IMR-90 (cell line): Measurements from ENCODE around the gene PRPSAP1. TPM values are rescaled to one million over a fixed set of nuclear protein-coding genes. Genes with fewer than 3 reads are reported as not detected.

Source experiments
- ATAC-seq: fragments of 200-7000 bp; cut with Tn5 transposase; 2 replicates; pipeline ENCODE4 v1.9.1; 2020; ENCODE audit warnings: low read depth, mild to moderate bottlenecking, moderate library complexity
- BruUV-seq: library from RNA; stranded (reverse); fragments of 400-500 nt; replicated peaks from 2 replicates; lab custom pipeline; 2021; lab: Mats Ljungman, UMichigan
- CTCF ChIA-PET: fragments of 300-600 bp; formaldehyde crosslinking; extraction: SDS; loops from one replicate; lab custom pipeline; 2021; ENCODE audit warnings: antibody characterized with exemption; lab: Yijun Ruan, JAX
- POLR2A ChIA-PET: fragments of 300-600 bp; sonication (Branson Sonifier 250); formaldehyde crosslinking; loops from one replicate; lab custom pipeline; 2022; ENCODE audit warnings: antibody characterized with exemption; ENCODE audit not compliant: unreplicated experiment; lab: Charles Lee
- DNase-seq: peaks from one replicate; pipeline ENCODE4 v3.0.0; 2013
- H2AFZ ChIP-seq: replicated peaks from 2 replicates; pipeline ENCODE3; 2013; ENCODE audit warnings: low read length, mild to moderate bottlenecking; ENCODE audit not compliant: poor library complexity
- H2AK5ac ChIP-seq: 2 replicates; pipeline ENCODE4 v1.6.1; 2013; ENCODE audit warnings: low read depth, low read length, inconsistent platforms
- H2AK9ac ChIP-seq: replicated peaks from 2 replicates; pipeline ENCODE3; 2013; ENCODE audit warnings: mild to moderate bottlenecking, low read depth, low read length, moderate library complexity; ENCODE audit not compliant: poor library complexity
- H2BK120ac ChIP-seq: 2 replicates; pipeline ENCODE4 v1.6.1; 2013; ENCODE audit warnings: low read depth, low read length, inconsistent platforms
- H2BK15ac ChIP-seq: 3 replicates; pipeline ENCODE4 v1.6.1; 2013; ENCODE audit warnings: low read depth, low read length, inconsistent platforms
- H2BK20ac ChIP-seq: 2 replicates; pipeline ENCODE4 v1.6.1; 2013; ENCODE audit warnings: low read depth, mild to moderate bottlenecking, inconsistent platforms, low read length, moderate library complexity
- H2BK5ac ChIP-seq: 2 replicates; pipeline ENCODE4 v1.6.1; 2013; ENCODE audit warnings: mild to moderate bottlenecking, low read depth, low read length, inconsistent platforms; ENCODE audit not compliant: poor library complexity, severe bottlenecking
- H3K14ac ChIP-seq: replicated peaks from 2 replicates; pipeline ENCODE4 v1.6.1; 2013; ENCODE audit warnings: low read depth, low read length, inconsistent platforms
- H3K18ac ChIP-seq: 2 replicates; pipeline ENCODE4 v1.6.1; 2013; ENCODE audit warnings: low read depth, low read length, control low read depth
- H3K23ac ChIP-seq: 2 replicates; pipeline ENCODE4 v1.6.1; 2013; ENCODE audit warnings: low read depth, low read length, inconsistent platforms
- H3K27ac ChIP-seq: 2 replicates; pipeline ENCODE4 v1.5.1; 2013; ENCODE audit warnings: mild to moderate bottlenecking, control low read depth, low read length; ENCODE audit not compliant: insufficient read depth
- H3K27me3 ChIP-seq: 2 replicates; pipeline ENCODE4 v1.6.1; 2013; ENCODE audit warnings: low read length; ENCODE audit not compliant: control insufficient read depth, insufficient read depth
- H3K36me3 ChIP-seq: 2 replicates; pipeline ENCODE4 v1.6.1; 2013; ENCODE audit warnings: low read length, mixed read lengths; ENCODE audit not compliant: control insufficient read depth, insufficient read depth
- H3K4ac ChIP-seq: 2 replicates; pipeline ENCODE4 v1.6.1; 2013; ENCODE audit warnings: low read depth, low read length, inconsistent platforms
- H3K4me1 ChIP-seq: 2 replicates; pipeline ENCODE4 v1.6.1; 2013; ENCODE audit warnings: low read length, mixed read lengths; ENCODE audit not compliant: control insufficient read depth, insufficient read depth
- H3K4me2 ChIP-seq: 2 replicates; pipeline ENCODE4 v1.6.1; 2013; ENCODE audit warnings: low read depth, mild to moderate bottlenecking, control low read depth, low read length, moderate library complexity
- H3K4me3 ChIP-seq: 2 replicates; pipeline ENCODE4 v1.5.1; 2013; ENCODE audit warnings: low read depth, mild to moderate bottlenecking, control low read depth, low read length, moderate library complexity; ENCODE audit not compliant: insufficient read depth
- H3K56ac ChIP-seq: 2 replicates; pipeline ENCODE4 v1.6.1; 2013; ENCODE audit warnings: low read length, inconsistent platforms; ENCODE audit not compliant: insufficient read depth; ENCODE audit errors: extremely low read depth
- H3K79me1 ChIP-seq, 2 experiments: 2 replicates each; pipeline ENCODE4 v1.6.1; 2013; ENCODE audit warnings: low read length in 2 of 2, inconsistent platforms in 1 of 2, low read depth in 1 of 2
- H3K9ac ChIP-seq: 2 replicates; pipeline ENCODE4 v1.6.1; 2013; ENCODE audit warnings: low read depth, low read length, control low read depth
- H3K9me1 ChIP-seq: 2 replicates; pipeline ENCODE4 v1.6.1; 2013; ENCODE audit warnings: low read length, inconsistent platforms; ENCODE audit not compliant: insufficient read depth
- H3K9me3 ChIP-seq: 2 replicates; pipeline ENCODE4 v1.6.1; 2013; ENCODE audit warnings: low read length; ENCODE audit not compliant: control insufficient read depth, insufficient read depth
- H4K20me1 ChIP-seq: 2 replicates; pipeline ENCODE4 v1.6.1; 2013; ENCODE audit warnings: low read length, inconsistent platforms; ENCODE audit not compliant: insufficient read depth
- H4K5ac ChIP-seq: 2 replicates; pipeline ENCODE4 v1.6.1; 2013; ENCODE audit warnings: mild to moderate bottlenecking, low read depth, low read length, control low read depth
- H4K8ac ChIP-seq, 2 experiments: 2 replicates each; pipeline ENCODE4 v1.6.1; 2013; ENCODE audit warnings: low read depth in 2 of 2, low read length in 2 of 2, control low read depth in 1 of 2, inconsistent platforms in 1 of 2
- H4K91ac ChIP-seq: 2 replicates; pipeline ENCODE4 v1.6.1; 2013; ENCODE audit warnings: low read depth, low read length, inconsistent platforms; ENCODE audit not compliant: insufficient read depth
- BHLHE40 ChIP-seq: fragments of 150-350 bp; IDR thresholded peaks from 2 replicates; pipeline ENCODE4 v1.6.1; 2016; ENCODE audit warnings: mild to moderate bottlenecking, low read depth, low read length
- CHD1 ChIP-seq: IDR thresholded peaks from 2 replicates; pipeline ENCODE4 v1.6.1; 2012; ENCODE audit warnings: low read depth, low read length, improper control_type of control experiment
- CTCF ChIP-seq: conservative IDR thresholded peaks from 2 replicates; pipeline ENCODE4 v1.5.1; 2012; ENCODE audit warnings: mild to moderate bottlenecking, low read depth, low read length, improper control_type of control experiment
- ELK1 ChIP-seq: fragments of 150-350 bp; IDR thresholded peaks from 2 replicates; pipeline ENCODE4 v1.6.1; 2016; ENCODE audit warnings: low read depth, mild to moderate bottlenecking, low read length, moderate library complexity, borderline replicate concordance
- FOS ChIP-seq: fragments of 150-350 bp; IDR thresholded peaks from 2 replicates; pipeline ENCODE4 v1.6.1; 2016; ENCODE audit warnings: low read depth, low read length
- MAFK ChIP-seq: IDR thresholded peaks from 2 replicates; pipeline ENCODE4 v1.6.1; 2012; ENCODE audit warnings: low read depth, low read length, improper control_type of control experiment
- MAZ ChIP-seq: IDR thresholded peaks from 2 replicates; pipeline ENCODE4 v1.6.1; 2012; ENCODE audit warnings: low read depth, mild to moderate bottlenecking, low read length, improper control_type of control experiment, moderate library complexity, borderline replicate concordance
- NFE2L2 ChIP-seq: fragments of 150-350 bp; IDR thresholded peaks from 2 replicates; pipeline ENCODE4 v1.6.1; 2016; ENCODE audit warnings: low read depth, mild to moderate bottlenecking, low read length
- POLR2A ChIP-seq: IDR thresholded peaks from 2 replicates; pipeline ENCODE4 v1.6.1; 2012; ENCODE audit warnings: mild to moderate bottlenecking, low read depth, low read length
- RCOR1 ChIP-seq: IDR thresholded peaks from 2 replicates; pipeline ENCODE4 v1.6.1; 2012; ENCODE audit warnings: mild to moderate bottlenecking, low read length, improper control_type of control experiment; ENCODE audit not compliant: insufficient replicate concordance
- RFX5 ChIP-seq: IDR thresholded peaks from 2 replicates; pipeline ENCODE4 v1.8.0; 2012; ENCODE audit warnings: low read depth, mild to moderate bottlenecking, low read length, moderate library complexity
- WGBS, 2 experiments: methylation state at CpG; one replicate each; pipeline versions ENCODE4 v1.1.5 to v1.1.7; 2013; ENCODE audit warnings: missing lambda C conversion rate in 2 of 2; ENCODE audit not compliant: insufficient read length in 1 of 2; ENCODE audit errors: extremely low coverage in 2 of 2; 5-methylcytosine and 5-hydroxymethylcytosine counted together
- dilution Hi-C: fragments of 300-500 bp; cut with HindIII; formaldehyde crosslinking; loops from one replicate; pipeline ENCODE4 v1.14.3; 2018; ENCODE audit warnings: low sequenced_read_pairs; ENCODE audit not compliant: unreplicated experiment
- in situ Hi-C: fragments of 300-500 bp; cut with MboI; formaldehyde crosslinking; loops from 3 replicates; pipeline ENCODE4 v1.14.3; 2019; ENCODE audit warnings: low sequenced_read_pairs, inconsistent platforms, mixed read lengths
- intact Hi-C: fragments of 100-400 bp; cut with micrococcal nuclease; formaldehyde crosslinking; loops from 2 replicates; pipeline ENCODE4 v1.10.0; 2022
- polyA plus RNA-seq, 3 experiments: library from polyadenylated mRNA; depleted of rRNA; stranded (reverse); fragments of >200 nt; gene quantifications; 2 replicates each; pipeline ENCODE4 v1.2.3, GENCODE V29; 2012; ENCODE audit warnings: low replicate concordance in 1 of 3
- total RNA-seq: library from RNA; depleted of rRNA; stranded (reverse); fragments of >200 nt; gene quantifications from 2 replicates; pipeline ENCODE4 v1.2.3, GENCODE V29; 2012

Gene PRPSAP1
- total and polyA plus RNA-seq, 2 of the 4 experiments (the other 2 are of a cell fraction): 34.4 to 48.6 TPM

GRCh38 chr17:76370261-76370993 lies 16.7 kb upstream of the PRPSAP1 start (continued):
- TF ChIP-seq BHLHE40: peak; percentile 61; the same call in 1 of the 2 replicates
- TF ChIP-seq CHD1: no peak
- TF ChIP-seq MAZ: peak; percentile 27; the same call in 1 of the 2 replicates

- Histone ChIP-seq H3K9me1 (peaks cover 18% of the 10 kb centered on the region), H2AK9ac (peak overlapping the region; percentile 92), H4K5ac (peak overlapping the region; percentile 71; the same call in 1 of the 2 replicates), H2BK15ac (peak overlapping the region; percentile 75), H4K8ac (peak overlapping the region; percentile 30 to 94), H2BK5ac (peak overlapping the region; percentile 78), H3K18ac (peak overlapping the region; percentile 40; the same call in 1 of the 2 replicates), H2AFZ (peak overlapping the region; percentile 58), H3K56ac (0 out of 2 replicates have a peak overlapping the region, but pooled peaks have one; percentile 5), H4K91ac (peak overlapping the region; percentile 77), H3K4me3 (no peak overlapping the region), H3K36me3 (no peaks in the 10 kb centered on the region), H3K9me3 (no peaks in the 10 kb centered on the region), H3K4me2 (no peak overlapping the region), H2AK5ac (peak overlapping the region; percentile 88), H3K79me1 (peaks cover 0 to 29% of the 10 kb centered on the region in 2 experiments; a peak in 2 of 4 replicates), H4K20me1 (peaks cover 3% of the 10 kb centered on the region; the same call in 1 of the 2 replicates), H3K4ac (peak overlapping the region; percentile 90), H3K9ac (peak overlapping the region; percentile 0; the same call in 1 of the 2 replicates), H3K27me3 (no peaks in the 10 kb centered on the region), H3K27ac (peak overlapping the region; percentile 25; the same call in 1 of the 2 replicates), H3K4me1 (peaks cover 25% of the 10 kb centered on the region), H3K23ac (peak overlapping the region; percentile 55; the same call in 1 of the 2 replicates), H2BK20ac (peak overlapping the region; percentile 89), H2BK120ac (peak overlapping the region; percentile 89), H3K14ac (peak overlapping the region; percentile 90)
- no peak for TF ChIP-seq MAFK
- TF ChIP-seq CTCF: no peak
- no peak for TF ChIP-seq RFX5
- no peak for TF ChIP-seq FOS
- no peak for TF ChIP-seq NFE2L2
- no peak for TF ChIP-seq ELK1
- no peak; the same call in 1 of the 2 replicates for TF ChIP-seq POLR2A
- no peak for TF ChIP-seq BHLHE40
- TF ChIP-seq CHD1: no peak
- no peak for TF ChIP-seq RCOR1
- TF ChIP-seq MAZ: no peak
- ChIA-PET CTCF (interaction anchor here (0.7 to 1.7 kb wide), 8 partner anchors 12 to 53 kb away, joined by 3 to 12 read pairs (median 5); partner anchors contain the start of genes PRPSAP1 and SPHK1), POLR2A (interaction anchor here (0.5 kb wide), 1 partner anchor 18 kb away, joined by 9 read pairs; no protein-coding TSS in a partner anchor)
- no TSS peak for BruUV-seq
- ATAC-seq: no peak
- intact Hi-C loops (loop anchor here (2.0 kb wide), 1 partner anchor 15 kb away; the partner anchor contains the start of gene SPHK1), in situ Hi-C loops (no loop called here), dilution Hi-C loops (no loop called here)
- DNase-seq: no peak
- 67% methylated on average over 1 of the region's 7 CpGs; no CpG with 5 or more reads in 1 of the 2 experiments for WGBS, 2 experiments
Observed at GRCh38 chr17:76369804-76370203, 16.1 kb upstream of the PRPSAP1 start.
